Right lobe of liver (tissue), 4 donors: ENCODE results near the gene SAP30BP.

Experiments used
- CTCF ChIP-seq, 4 donors: fragments of 200-600 bp in 3 of 4; fragments of 450-650 bp in 1 of 4; IDR thresholded peaks; one replicate each; pipeline versions ENCODE4 v1.5.1 to v1.8.0; 2016 to 2022; ENCODE audit warnings: antibody characterized with exemption in 4 of 4, mild to moderate bottlenecking in 2 of 4
- POLR2A ChIP-seq: fragments of 450-650 bp; IDR thresholded peaks from one replicate; pipeline ENCODE4 v1.6.1; 2017; ENCODE audit warnings: antibody characterized with exemption, mild to moderate bottlenecking
- donor health status: DM: no; HTN: no; CAD: no.
- donor health status: DM: no; HTN: no; CAD: no.
- donor health status: DM: no; HTN: yes; CAD: no.

- TF ChIP-seq CTCF (IDR thresholded peaks at IDR 0.05) (no peak), POLR2A (no peak)
Measured at GRCh38 chr17:75672011-75672410, 4.9 kb downstream of the SAP30BP start.
